ENCODE data around the gene SNX18.

Gene SNX18

GRCh38 chr5:54581831-54582548 is 64.4 kb downstream of the SNX18 start:
- DNase-seq: no peak

- no peak for DNase-seq
These were observed 68.8 kb downstream of the SNX18 start for GRCh38 chr5:54586336-54586735.

GRCh38 chr5:54589786-54590185 is 72.2 kb downstream of the SNX18 start:
- DNase-seq: peak; percentile 25

GRCh38 chr5:54590824-54591223 is 73.3 kb downstream of the SNX18 start:
- no peak for DNase-seq

GRCh38 chr5:54593779-54594178 is 76.2 kb downstream of the SNX18 start:
- DNase-seq: no peak

GRCh38 chr5:54594181-54594580 is 76.6 kb downstream of the SNX18 start:
- DNase-seq: no peak

GRCh38 chr5:54595721-54596120 is 78.2 kb downstream of the SNX18 start:
- peak; percentile 57 for DNase-seq

All from fibroblast of skin of back (primary cell).